ENCODE data around the gene RCBTB1.

Gene RCBTB1

DNA sequence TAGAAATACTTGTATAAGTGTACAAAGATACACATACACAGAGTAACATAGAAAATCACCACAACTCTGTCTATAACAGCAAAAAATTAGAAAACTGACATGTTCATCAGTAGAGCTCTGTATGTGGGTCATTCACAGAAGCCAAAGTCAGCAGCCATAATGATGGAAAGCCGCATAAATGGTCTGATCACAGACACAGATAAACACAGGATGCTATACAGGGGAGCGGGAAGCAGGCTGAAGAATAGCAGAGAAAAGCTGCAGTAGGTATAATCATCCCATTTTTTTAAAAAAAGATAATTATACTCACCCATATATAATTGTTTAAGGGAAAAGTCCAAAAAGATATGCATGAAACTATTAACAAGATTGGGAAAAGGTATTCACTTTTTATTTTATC lies 31.5 kb downstream of the RCBTB1 start:
- no peak for DNase-seq

DNA sequence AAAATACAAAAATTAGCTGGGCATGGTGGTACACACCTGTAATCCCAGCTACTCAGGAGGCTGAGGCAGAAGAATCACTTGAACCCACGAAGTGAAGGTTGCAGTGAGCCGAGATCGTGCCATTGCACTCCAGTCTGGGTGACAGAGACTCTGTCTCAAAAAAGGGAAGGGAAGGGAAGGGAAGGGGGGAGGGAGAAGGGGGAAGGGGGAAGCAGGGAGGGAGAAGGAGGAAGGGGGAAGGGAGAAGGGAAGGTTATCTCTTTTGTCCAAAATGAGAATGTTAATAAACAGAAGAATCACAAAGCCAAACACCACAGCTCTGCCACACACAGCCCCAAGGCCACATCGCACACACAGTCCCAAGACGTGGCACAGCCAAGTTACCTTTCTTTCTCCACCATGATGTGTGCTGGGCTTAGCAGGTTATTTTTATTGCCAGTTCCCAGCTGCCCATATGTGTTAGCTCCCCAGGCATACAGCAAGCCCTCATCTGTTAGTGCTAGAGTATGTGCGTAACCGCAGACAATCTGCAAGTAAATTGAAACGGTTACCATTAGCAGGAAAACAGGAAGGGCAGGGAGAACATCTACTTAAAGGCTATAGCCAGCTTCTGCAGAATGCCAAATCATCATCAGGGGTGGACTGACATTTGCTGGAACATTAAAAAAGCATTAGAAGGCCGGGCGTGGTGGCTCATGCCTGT lies 34.3 kb downstream of the RCBTB1 start:
- DNase-seq, result no peak

DNA sequence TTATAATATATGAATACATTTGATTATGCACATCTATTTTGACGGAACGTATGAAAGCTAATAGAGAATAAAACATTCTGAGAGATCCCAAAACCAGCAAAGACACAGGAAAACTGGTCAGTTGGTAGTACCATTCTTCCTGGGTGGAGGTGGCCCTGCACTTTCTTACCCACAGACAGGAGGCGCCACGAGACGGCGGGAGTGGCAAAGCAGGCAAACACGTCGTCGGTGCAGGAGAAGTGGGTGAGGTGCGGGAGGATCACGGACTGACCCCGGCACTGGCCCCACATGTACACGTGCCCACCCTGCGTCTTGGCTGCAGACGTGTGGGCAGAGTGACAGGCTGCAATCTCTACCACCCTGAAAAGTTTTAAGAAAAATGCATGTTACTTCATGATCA lies 36.1 kb downstream of the RCBTB1 start:
- no peak for DNase-seq

DNA sequence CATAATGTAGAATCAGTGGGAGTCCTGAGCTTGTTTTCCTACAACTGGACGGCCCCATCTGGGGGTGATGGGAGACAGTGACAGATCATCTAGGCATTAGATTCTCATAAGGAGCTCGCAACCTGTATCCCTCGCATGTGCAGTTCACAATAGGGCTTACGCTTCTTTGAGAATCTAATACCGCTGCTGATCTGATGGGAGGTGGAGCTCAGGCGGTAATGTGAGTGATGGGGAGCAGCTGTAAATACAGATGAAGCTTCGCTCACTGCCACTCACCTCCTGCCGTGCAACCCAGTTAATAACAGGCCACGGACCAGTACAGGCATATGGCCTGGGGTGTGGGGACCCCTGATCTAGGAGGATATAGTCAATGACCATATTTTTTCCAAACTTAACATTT lies 38.8 kb downstream of the RCBTB1 start:
- DNase-seq, result no peak

DNA sequence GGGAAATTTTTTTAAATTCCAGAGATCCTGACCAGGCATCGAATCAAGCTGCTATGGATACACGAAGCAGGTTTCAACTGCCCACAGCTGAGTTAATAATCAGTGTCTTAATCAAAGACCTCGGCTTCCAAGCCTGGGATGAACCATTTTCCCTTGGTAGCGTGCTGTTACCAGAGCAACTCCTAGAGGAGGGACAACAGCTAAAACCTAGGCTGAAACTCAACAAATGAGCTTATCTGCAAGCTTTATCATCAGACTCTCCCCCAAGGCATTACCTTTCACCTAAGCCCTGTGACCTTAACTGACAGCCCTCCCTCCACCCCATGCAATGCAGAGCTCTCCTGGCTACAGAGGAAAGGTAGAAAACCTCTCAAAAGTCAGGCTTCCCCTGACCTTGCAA lies 39.7 kb downstream of the RCBTB1 start:
- DNase-seq, result no peak

DNA sequence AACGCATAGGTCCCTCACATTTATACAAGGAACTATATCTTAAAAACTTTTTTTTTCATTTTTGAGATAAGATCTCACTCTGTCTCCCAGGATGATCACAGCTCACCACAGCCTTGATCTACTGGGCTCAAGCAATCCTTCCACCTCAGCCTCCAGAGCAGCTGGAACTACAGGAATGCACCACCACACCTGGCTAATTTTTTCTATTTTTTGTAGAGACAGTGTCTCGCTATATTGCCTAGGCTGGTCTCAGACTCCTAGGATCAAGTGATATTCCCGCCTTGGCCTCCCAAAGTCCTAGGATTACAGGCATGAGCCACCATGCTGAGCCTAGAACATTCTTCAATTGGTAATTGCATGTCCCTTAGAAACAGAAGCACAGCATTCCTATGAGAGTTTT lies 41.7 kb downstream of the RCBTB1 start:
- DNase-seq, result no peak

DNA sequence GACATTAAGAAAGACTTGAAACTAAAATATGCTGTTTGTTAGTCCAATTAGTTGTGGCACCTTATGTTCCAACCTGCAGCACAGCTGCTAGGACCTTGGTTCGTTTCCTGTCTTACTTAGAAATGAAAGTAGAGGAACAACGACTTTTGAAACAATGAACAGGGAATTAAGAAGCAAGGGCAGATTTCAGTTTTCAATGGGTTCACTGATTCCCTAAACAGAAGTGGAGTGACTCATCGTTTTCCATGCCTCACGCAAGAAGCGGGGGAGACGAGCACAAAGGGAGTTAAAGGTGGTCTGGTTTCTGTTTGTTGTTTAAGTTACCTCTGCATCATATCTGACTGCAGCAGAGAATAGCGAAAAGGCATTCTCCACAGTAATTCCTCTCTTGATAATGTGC lies 44.8 kb downstream of the RCBTB1 start:
- DNase-seq, result no peak

DNA sequence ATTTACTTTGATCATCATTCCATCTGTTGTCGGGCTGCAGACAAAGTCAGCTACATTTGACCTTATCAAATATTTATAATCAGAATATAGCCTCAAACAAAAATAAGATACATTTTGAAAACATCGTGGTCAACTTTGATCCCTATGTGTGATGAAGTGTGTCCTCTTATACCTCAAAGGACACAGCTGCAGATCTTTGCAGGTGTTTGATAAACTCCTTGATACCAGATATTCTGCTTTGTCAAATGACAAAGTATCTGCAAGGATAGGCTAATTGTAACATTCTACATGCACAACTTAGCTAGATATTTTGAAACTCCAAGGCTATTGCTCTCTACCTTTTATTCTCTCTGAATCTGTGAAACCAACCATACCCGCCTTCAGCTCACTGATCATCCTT lies 45.6 kb downstream of the RCBTB1 start:
- DNase-seq, result no peak

DNA sequence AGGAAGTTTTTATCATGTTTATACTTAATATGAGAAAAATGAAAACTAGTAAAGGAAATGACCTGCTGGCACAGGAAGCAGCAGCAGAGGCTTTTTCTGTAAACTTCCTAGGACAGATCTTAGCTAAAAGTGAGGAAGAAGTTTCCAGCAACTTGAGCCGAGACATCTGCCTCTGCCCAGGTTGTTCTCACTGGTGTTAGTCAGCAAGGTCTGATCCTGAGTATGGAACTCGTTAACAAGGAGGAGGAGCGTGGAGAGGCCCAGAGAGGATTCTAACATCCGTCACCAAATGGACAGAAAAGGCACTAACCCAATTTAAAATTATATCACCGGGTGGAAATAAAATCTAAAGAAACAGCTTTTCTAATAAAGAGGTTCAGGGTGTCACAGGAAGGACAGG lies 46.0 kb downstream of the RCBTB1 start:
- DNase-seq, result no peak

DNA sequence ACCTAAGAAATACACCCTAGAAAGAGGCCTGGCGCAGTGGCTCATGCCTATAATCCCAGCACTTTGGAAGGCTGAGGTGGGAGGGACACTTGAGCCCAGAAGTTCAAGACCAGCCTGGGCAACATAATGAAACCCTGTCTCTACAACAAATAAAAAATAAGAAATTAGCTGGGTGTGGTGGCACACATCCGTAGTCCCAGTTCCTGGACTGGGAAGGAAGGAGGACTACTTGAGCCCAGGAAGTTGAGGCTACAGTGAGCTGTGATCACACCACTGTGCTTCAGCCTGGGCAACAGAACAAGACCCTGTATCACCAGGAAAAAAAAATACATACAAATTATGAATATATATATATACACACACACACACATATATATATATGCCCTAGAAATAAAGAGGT lies 47.0 kb downstream of the RCBTB1 start:
- DNase-seq, result no peak

DNA sequence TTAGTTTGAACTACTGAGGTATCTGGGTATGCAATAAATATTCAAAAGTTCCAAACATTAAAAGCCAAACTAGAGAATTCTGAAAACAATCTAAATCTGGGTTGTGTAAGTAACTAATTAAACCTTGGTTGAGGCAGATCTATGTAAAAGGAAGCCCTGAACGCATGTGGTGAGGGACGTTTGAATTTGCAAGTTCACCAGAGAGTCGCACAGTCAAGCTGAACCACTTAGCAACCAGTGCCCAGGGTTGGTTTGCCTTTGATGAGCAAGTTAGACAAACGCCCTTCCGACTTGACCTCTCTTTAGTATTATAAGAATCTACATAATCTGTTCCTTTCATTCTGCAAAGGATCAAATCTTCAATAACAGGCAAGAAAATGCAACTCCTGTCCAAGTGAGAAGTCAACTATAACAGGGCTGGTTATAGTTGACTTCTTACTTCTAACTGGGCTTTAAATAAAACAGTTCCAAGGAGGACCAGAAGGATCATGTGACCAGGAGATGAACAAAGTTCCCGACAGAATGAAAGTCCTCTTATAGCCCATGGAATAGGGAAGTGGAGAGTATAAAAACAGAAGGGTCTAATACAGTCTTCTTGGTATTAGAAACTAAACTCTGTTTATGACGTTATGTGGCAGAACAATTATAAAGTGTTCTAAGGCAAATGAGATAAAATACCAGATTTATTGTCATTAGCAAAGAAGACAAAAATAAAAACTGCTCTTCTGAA lies 49.0 kb downstream of the RCBTB1 start:
- no peak for DNase-seq

DNA sequence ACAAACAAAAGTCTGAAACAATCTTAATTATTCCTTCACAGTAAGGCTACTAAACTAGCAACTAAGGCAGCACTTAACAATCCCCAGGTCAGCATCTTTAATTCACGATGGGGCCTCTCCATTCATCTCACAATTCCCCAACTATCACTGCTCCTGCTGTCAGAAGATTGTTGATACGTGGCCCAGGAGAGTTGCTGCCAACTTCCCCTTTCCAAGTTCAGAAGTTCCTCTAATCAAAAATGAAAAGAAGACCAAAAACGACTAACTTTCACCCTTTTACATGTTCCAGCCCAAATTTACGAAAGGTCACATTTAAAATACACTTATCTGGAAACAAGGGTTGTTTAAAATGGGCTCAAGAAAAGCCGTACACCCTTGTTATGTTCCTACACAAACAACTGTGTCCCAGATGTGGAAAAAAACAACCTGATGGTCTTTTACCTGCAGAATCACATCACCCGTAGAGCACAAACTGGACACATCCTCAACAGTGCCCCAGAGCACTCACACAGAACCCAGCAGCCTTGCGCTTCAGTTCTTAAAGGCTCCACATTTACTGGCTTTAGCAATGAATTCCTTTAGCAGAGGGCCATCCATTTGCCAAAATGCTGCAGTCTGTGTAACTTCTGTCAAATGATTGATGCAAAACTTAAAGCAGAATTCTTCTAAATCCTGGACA lies 51.6 kb downstream of the RCBTB1 start:
- DNase-seq, result no peak

DNA sequence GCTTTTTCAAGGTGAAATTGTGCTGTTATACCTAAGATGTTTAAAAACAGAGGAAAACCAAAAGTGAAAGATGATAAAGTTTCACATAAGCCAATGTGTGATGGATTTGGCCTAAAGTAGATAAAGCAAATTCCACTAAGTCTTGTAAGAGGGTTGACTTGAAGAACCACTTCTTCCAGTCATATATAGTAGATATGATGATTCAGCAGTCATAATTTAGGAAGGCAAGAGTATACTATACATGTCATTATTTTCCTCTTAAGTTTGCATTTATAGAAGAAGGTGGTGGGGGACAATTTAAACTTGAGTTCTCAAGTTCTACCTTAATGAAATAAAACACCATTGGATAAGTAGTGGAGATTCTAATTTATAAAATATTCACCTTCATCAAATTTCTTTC lies 52.3 kb downstream of the RCBTB1 start:
- DNase-seq, result no peak

DNA sequence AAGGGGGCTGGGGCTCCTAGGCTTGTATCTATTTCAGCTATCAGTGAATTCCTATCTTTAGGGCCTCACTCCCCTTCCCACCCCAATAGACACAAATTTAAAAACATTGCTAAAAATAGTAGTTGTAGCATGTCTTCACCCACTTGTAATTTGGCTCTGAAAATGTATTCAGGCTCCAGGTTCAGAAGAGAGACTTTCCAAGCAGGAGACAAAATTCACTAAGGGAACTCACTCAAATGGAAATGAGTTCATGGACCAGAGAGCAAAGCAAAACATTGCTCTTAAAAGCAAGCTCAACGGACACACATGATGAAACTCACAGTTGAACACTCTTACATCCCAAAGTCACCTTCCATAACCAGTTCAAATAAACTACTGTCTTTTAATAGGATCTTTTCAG lies 52.8 kb downstream of the RCBTB1 start:
- DNase-seq, result no peak

DNA sequence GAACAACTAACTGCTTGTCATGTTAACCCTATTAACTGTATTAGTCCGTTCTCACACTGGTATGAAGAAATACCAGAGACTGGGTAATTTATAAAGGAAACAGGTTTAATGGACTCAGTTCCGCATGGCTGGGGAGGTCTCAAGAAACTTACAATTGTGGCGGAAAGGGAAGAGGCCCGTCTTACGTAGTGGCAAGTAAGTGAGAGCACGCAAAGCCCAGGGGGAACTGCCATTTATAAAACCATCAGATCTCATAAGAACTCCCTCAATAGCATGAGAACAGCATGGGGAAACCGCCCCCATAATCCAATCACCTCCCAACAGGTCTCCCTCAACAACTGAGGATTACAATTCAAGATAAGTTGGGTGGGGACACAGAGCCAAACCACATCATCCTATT lies 54.9 kb downstream of the RCBTB1 start:
- no peak for DNase-seq

DNA sequence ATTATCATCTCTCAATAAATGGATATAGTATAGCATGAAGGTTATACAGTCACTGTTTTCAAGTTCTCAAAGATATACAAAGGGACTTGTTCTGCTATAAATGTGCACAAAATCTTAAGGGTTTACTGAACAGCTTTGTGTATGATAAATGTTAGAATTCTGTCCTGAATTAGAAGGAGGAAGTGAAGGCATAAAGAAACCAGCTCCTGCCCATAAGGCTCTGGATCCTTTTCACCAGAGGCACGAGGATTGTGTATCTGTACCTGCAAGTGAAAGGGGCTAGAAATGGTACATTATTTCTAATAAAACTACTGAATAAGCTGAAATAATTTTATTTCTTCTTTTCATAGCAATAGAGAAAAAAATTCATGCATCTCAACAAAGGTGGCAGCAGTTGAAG lies 57.2 kb downstream of the RCBTB1 start:
- DNase-seq, result no peak

DNA sequence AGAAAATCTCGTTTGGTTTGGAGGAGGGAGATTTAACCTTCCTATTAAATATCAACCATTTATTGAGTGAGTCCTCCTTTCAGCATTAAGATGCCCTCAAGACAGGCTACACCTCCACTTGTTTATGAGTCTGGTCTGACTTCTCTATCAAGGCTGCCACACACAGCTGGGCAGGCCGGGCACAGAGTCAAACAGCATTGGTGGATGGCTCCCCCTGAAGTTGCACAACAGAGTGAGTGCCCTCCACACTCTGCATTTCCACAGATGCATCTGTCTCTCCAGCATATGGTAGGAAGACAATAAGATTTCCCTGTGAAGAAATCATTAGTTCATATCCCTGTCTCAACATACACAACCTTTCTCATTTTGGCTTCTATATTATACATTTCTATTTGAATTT lies 58.2 kb downstream of the RCBTB1 start:
- no peak for DNase-seq

DNA sequence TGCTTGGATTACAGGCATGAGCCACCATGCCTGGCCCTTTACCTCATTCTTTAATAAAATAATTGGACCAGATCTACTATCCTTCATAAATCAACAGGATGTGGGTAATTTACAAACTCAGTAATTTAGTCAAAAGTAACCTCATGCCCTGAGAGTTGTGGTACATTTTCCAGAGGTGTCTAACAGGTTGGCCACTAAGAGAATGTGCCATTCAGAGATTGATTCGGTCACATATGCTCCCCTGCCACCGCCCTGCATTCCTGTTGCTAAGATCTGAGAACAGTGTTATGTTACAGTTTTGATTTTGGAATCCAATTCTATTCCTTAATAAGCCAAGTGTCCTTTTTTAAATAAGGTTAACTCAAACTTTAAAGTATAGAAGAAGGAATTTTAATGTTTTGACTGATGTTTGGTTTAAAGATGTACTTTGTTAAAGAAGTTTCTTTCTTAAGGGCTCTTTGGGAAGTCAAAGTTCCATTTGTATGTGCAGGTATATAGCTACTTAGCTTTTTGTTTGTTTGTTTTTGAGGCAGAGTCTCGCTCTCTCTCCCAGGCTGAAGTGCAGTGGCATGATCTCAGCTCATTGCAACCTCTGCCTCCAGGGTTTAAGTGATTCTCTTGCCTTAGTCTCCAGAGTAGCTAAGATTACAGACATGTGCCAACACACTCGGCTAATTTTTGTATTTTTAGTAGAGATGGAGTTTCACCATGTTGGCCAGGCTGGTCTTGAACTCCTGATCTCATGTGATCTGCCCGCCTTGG lies 60.4 kb downstream of the RCBTB1 start:
- no peak for DNase-seq

DNA sequence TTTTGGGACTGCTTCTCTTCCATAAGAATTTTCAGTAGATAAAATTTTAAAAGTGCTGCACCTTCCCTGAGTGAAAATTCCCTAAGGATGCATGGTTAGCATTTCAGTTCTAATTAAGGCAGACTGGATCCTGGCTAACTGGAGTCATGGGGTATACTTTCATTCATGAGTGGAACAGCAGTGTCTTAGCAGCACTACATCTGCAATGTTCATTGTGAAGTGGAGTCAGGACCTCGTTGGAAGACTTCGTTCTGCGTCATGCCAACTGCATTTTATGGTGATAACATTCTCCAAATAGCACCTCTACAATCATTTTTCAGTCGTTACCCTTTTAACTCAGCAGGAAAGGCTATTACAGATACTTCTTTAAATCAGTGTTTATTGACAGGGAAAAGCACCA lies 64.1 kb downstream of the RCBTB1 start:
- DNase-seq, result no peak

DNA sequence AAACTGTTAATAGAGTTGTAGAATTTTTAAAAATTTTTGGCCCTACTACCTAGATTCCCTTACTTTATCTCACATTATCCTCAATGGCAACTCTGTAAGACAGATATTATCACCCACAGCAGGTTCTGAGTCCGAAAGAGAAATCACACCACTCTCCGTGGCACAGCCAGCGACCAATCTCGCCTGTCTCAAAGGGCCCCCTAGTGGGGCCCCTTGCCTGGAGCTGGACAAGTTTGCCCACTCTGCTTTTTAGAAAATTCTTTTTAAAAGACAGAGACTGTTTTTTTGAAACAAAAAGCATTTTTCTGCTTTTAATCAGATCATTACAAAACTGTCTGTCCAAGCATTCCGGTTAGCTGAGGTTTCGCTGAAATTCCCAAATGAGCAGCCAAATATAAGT lies 67.9 kb downstream of the RCBTB1 start:
- no peak for DNase-seq

DNA sequence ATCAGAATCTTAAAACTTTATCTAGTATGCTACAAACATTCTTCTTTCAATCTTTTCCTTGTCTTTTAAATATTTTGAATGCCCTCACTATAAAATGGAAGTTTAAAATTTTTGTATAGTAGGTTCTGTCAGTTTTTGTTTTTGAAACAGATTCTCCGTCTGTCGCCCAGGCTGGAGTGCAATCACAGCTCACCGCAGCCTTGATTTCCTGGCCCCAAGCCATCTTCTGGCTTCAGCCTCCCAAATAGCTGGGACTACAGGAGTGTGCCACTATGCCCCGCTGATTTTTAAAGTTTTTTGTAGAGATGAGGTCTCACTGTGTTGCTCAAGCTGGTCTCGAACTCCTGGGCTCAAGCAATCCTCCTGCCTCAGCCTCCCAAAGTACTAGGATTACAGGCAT lies 68.9 kb downstream of the RCBTB1 start:
- DNase-seq, result no peak

DNA sequence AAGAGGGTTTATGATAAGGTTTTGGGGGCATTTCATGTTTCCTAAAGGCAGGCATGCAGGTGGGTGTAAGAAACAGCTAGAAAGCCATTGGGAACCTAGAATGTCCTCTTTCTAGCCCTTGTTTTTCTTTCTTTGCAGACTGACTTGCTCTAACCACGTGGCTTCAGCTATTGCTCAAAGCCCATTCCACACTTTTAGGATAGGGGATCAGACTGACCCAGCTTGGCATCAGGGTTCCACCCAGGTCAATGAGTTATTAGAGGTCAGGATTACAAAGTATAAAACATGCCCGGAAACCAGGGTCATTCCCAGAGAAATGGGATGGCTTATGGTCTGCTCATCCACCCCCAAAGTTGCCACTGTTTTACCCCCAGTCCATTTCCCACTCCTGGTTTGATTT lies 72.8 kb downstream of the RCBTB1 start:
- no peak for DNase-seq

DNA sequence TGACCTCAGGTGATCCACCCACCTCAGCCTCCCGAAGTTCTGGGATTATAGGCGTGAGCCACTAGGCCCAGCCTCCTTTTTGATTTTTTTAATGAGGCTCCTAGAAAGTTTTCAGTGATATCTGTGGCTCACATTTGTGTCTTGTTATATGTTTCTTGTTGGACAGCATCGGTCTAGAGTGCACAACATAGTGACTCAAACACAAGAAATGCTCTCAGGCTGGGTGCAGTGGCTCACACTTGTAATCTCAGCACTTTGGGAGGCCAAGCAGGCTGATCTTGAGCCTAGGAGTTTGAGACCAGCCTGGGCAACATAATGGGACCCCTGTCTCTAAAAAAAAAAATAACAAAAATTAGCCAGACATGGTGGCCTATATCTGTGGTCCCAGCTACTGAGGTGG lies 81.4 kb downstream of the RCBTB1 start:
- DNase-seq, result no peak

DNA sequence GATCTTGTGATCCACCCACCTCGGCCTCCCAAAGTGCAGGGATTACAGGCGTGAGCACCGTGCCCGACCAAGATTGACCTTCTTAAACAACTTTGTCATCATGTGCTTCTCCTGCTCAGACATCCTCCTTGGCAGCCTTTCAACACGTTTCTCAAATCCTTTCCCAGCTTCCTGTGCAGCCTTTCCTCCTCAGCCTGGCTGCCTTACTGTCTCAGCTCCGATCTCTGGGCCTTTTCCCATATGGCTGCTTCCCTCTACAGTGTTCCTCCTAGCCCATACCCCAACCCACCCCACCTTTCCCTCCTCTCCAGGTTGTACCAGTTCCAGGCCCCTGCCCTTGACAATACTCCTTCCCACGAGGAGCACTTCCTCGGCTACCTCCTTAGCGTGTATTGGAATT lies 82.4 kb downstream of the RCBTB1 start:
- DNase-seq, result no peak
